Glutamatergic neuron (in vitro differentiated cells): ENCODE results near the gene CAMK1G. TPM values are rescaled to one million over a fixed set of nuclear protein-coding genes. Genes with fewer than 3 reads are reported as not detected.
A peak's percentile ranks its signal among the peaks of the same experiment; 100 is the strongest.

Experiments
- DNase-seq: peaks from one replicate; pipeline ENCODE4 v3.0.0; 2022
- H3K27ac Mint-ChIP-seq: one replicate; pipeline ENCODE4 v1.8.0; 2020; ENCODE audit warnings: mild to moderate bottlenecking, mixed read lengths, inconsistent platforms; ENCODE audit not compliant: unreplicated experiment
- H3K27me3 Mint-ChIP-seq: one replicate; pipeline ENCODE4 v1.8.0; 2020; ENCODE audit warnings: mild to moderate bottlenecking, moderate library complexity, mixed read lengths, inconsistent platforms; ENCODE audit not compliant: unreplicated experiment
- H3K36me3 Mint-ChIP-seq: one replicate; pipeline ENCODE4 v1.8.0; 2020; ENCODE audit warnings: mild to moderate bottlenecking, mixed read lengths, inconsistent platforms; ENCODE audit not compliant: unreplicated experiment
- H3K4me1 Mint-ChIP-seq: one replicate; pipeline ENCODE4 v1.8.0; 2020; ENCODE audit warnings: mild to moderate bottlenecking, low read depth, mixed read lengths, inconsistent platforms; ENCODE audit not compliant: unreplicated experiment
- H3K4me3 Mint-ChIP-seq: one replicate; pipeline ENCODE4 v1.8.0; 2020; ENCODE audit warnings: mild to moderate bottlenecking, mixed read lengths, inconsistent platforms; ENCODE audit not compliant: unreplicated experiment
- H3K9me3 Mint-ChIP-seq: one replicate; pipeline ENCODE4 v1.8.0; 2020; ENCODE audit warnings: mild to moderate bottlenecking, moderate library complexity, mixed read lengths, inconsistent platforms; ENCODE audit not compliant: unreplicated experiment
- total RNA-seq: library from RNA; stranded (reverse); fragmentation: NEBNext Ultra II Directional; extraction: Animal tissue kit (Norgen Biotek cat#: 25700); gene quantifications from one replicate; pipeline ENCODE4 v1.2.1, GENCODE V29; 2021; ENCODE audit not compliant: unreplicated experiment
- TF ChIP-seq, protein P1 (sequence below): fragments of 200-600 bp; sonication (generic); IDR thresholded peaks from one replicate; pipeline ENCODE4 v1.5.0; 2021; ENCODE audit not compliant: partially characterized antibody, unreplicated experiment

Gene CAMK1G
- total RNA-seq, 1 donor from 2014 or later, result 2.0 TPM

DNA sequence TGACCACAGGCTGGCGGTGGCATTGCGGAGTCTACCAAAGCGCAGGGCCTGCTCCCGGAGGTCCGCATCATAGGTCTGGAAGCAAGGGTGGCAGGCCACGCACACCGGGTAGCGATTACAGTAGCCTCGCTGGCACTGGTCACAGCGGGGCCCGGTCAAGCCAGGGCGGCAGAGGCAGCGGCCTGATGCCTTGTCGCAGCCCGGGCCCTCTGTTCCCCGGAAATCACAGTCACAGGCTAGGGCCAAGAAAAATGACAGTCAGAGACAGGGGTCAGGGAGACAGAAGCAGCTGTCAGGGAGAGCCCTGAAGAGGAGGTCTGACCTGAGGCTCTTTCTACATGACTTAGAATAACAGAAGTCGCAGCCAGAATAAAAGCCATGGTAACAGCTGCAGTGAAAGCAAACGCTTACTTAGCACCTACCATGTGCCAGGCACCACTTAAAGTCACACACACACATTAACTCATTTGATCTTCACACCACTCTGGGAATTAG is 42.3 kb downstream of the CAMK1G start:
- H3K27ac Mint-ChIP-seq, result peak overlapping the region; percentile 70
- peaks cover 6% of the 10 kb centered on the region for H3K9me3 Mint-ChIP-seq
- no peaks in the 10 kb centered on the region for H3K36me3 Mint-ChIP-seq
- TF ChIP-seq, protein P1, sequence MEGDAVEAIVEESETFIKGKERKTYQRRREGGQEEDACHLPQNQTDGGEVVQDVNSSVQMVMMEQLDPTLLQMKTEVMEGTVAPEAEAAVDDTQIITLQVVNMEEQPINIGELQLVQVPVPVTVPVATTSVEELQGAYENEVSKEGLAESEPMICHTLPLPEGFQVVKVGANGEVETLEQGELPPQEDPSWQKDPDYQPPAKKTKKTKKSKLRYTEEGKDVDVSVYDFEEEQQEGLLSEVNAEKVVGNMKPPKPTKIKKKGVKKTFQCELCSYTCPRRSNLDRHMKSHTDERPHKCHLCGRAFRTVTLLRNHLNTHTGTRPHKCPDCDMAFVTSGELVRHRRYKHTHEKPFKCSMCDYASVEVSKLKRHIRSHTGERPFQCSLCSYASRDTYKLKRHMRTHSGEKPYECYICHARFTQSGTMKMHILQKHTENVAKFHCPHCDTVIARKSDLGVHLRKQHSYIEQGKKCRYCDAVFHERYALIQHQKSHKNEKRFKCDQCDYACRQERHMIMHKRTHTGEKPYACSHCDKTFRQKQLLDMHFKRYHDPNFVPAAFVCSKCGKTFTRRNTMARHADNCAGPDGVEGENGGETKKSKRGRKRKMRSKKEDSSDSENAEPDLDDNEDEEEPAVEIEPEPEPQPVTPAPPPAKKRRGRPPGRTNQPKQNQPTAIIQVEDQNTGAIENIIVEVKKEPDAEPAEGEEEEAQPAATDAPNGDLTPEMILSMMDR, result no peak
- H3K4me3 Mint-ChIP-seq, result no peak overlapping the region
- DNase-seq, result no peak
- H3K27me3 Mint-ChIP-seq, result peaks cover 12% of the 10 kb centered on the region
- peaks cover 16% of the 10 kb centered on the region for H3K4me1 Mint-ChIP-seq

DNA sequence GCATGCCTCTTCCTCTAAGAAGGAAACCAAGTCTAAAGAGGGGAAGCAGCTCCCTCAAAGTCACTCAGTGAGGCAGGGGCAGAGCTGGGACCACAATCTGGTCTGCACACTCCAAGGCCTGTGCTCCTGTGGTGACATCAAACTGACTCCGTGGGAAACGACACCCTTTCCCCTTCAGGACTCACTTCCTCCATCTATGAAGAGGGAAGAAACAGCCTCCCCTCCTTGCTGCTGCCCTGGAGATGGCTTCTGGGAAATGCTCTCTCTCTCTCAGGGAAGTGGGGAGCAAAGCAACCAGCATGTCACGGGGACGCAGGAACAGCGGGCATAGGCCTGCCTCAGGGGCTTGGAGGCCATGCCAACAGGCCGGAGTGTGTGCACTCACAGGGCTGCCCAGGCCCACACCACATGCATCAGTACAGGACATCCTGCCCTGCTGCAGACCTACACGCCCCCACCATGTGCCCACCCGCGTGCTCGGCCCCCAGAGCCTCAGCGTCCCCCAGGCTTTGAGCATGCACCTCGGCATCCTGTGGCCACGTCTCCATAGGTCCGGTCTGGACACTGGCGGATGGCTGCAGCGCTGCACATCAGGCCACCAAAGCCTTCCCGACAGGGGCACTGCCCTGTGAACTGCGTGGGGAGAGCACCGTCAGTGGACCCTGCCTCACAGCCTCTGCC is 43.0 kb downstream of the CAMK1G start:
- no peaks in the 10 kb centered on the region for H3K36me3 Mint-ChIP-seq
- peaks cover 12% of the 10 kb centered on the region for H3K27me3 Mint-ChIP-seq
- TF ChIP-seq, protein P1, result no peak
- H3K4me3 Mint-ChIP-seq, result no peak overlapping the region
- no peak for DNase-seq
- H3K27ac Mint-ChIP-seq, result peak overlapping the region; percentile 70
- H3K4me1 Mint-ChIP-seq, result peaks cover 18% of the 10 kb centered on the region
- peaks cover 7% of the 10 kb centered on the region for H3K9me3 Mint-ChIP-seq

DNA sequence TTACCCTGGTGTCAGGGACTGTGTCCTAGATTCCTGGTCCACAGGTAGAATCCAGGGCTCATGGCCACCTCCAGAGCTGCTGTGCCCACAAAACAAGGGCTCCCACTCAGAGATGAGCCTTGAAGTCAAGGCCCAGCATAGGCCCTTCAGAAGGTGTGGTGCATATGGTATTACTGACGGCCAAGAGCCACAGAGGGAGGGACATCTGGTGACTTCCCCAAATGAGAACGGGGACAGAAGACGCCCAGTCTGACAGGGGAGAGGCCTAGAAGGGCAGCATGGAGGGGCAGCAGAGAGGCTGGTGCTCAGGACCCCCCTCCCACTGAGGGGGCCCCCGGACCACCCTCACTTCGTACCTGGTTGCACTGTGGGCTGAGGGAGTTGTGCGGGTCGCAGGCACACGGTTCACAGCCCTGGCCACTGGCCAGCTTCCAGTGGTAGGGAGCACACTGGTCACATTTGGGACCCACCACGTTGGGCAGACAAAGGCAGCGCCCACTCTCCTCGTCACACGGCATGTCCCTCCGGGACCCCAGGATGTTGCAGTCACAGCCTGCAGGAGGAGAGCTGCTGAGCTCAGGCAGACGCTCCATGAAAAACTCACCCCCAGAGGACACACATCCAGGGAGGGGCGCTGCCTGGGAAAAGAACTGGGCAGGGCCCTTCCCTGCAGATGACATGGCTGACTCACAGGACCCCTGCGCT is 43.7 kb downstream of the CAMK1G start:
- peaks cover 7% of the 10 kb centered on the region for H3K9me3 Mint-ChIP-seq
- H3K27ac Mint-ChIP-seq, result peak overlapping the region; percentile 78
- no peaks in the 10 kb centered on the region for H3K36me3 Mint-ChIP-seq
- TF ChIP-seq, protein P1, result no peak
- H3K27me3 Mint-ChIP-seq, result peaks cover 7% of the 10 kb centered on the region
- DNase-seq, result no peak
- H3K4me3 Mint-ChIP-seq, result no peak overlapping the region
- H3K4me1 Mint-ChIP-seq, result peaks cover 21% of the 10 kb centered on the region

DNA sequence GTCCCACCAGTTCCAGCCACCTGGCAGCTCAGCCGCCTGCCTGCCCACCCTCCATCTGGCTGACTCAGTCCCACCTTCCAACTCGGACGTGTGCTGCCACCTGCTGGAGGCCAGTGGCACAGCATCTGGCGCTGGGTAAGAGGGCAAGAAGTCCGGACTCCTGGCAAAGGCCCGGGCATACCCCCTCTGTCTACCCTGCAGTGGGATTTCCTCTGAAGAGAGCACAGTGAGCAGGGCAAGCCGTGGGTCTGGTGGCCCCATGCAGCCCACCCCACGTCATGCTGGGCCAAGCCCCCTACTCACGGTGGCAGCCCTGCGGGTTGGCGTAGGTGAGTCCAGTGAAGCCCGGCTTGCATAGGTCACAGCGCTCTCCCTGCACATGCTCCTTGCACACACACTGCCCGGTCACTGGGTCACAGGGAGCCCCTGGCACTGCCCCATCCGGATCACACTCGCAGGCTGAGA is 44.2 kb downstream of the CAMK1G start:
- H3K4me1 Mint-ChIP-seq, result peaks cover 21% of the 10 kb centered on the region
- H3K27me3 Mint-ChIP-seq, result peaks cover 7% of the 10 kb centered on the region
- DNase-seq, result peak; percentile 96
- peaks cover 7% of the 10 kb centered on the region for H3K9me3 Mint-ChIP-seq
- TF ChIP-seq, protein P1, result peak; percentile 98
- peak overlapping the region; percentile 78 for H3K27ac Mint-ChIP-seq
- no peaks in the 10 kb centered on the region for H3K36me3 Mint-ChIP-seq
- no peak overlapping the region for H3K4me3 Mint-ChIP-seq
